ENCODE results near the gene NRIP3.

DNA sequence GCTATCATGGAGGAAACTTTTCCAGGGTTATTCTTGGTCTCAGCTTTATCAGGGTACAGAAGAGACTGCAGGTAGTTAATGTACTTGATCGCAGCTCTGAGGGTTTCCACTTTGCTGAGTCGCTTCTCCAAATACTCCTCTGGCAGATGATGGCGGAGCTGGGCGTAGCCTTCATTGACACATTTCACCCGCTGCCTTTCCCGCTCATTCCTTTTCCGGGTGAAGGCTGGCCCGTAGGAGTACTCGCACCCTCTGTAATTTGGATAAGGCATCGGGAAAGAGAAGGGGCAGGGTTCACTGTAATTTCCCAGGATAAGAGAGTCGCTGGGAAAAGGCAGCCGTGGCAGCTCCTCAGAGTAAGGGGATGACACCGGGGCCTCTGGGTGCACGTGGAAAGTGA is 66.1 kb downstream of the NRIP3 start:
- TF ChIP-seq, protein P1, sequence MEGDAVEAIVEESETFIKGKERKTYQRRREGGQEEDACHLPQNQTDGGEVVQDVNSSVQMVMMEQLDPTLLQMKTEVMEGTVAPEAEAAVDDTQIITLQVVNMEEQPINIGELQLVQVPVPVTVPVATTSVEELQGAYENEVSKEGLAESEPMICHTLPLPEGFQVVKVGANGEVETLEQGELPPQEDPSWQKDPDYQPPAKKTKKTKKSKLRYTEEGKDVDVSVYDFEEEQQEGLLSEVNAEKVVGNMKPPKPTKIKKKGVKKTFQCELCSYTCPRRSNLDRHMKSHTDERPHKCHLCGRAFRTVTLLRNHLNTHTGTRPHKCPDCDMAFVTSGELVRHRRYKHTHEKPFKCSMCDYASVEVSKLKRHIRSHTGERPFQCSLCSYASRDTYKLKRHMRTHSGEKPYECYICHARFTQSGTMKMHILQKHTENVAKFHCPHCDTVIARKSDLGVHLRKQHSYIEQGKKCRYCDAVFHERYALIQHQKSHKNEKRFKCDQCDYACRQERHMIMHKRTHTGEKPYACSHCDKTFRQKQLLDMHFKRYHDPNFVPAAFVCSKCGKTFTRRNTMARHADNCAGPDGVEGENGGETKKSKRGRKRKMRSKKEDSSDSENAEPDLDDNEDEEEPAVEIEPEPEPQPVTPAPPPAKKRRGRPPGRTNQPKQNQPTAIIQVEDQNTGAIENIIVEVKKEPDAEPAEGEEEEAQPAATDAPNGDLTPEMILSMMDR (IDR thresholded peaks at IDR 0.05): no peak
- TF ChIP-seq POLR2A (IDR thresholded peaks at IDR 0.05): no peak

Data from Peyer's patch (tissue), 4 donors.